GM21447 (cell line): ENCODE data around the gene HDHD2.
A peak's percentile ranks its signal among the peaks of the same experiment; 100 is the strongest.
"Not testable (repeated sequence)": the region's sequence is repeated elsewhere in the genome, so short reads cannot be mapped to it uniquely, and the experiment has no call there.

Source experiments
- ATAC-seq: cut with Tn5 transposase; IDR thresholded peaks from one replicate; pipeline ENCODE4 v1.9.1; 2021; ENCODE audit not compliant: unreplicated experiment

The HDHD2 gene

GRCh38 chr18:47150029-47150823 lies at the start of gene HDHD2:
TSS of gene HDHD2 (minus strand) at chr18:47150500. CDS start at chr18:47136439, 14,061 bp downstream.
- peak; percentile 91 for ATAC-seq

- not testable (repeated sequence) for ATAC-seq
Observed at GRCh38 chr18:47195961-47196360, 45.7 kb upstream of the HDHD2 start.

GRCh38 chr18:47191961-47192360 lies 41.7 kb upstream of the HDHD2 start:
- ATAC-seq, result no peak

- ATAC-seq, result no peak
Observed at GRCh38 chr18:47187721-47188120, 37.4 kb upstream of the HDHD2 start.

GRCh38 chr18:47184419-47185050 lies 34.2 kb upstream of the HDHD2 start:
- ATAC-seq, result no peak

- ATAC-seq, result not testable (repeated sequence)
Observed at GRCh38 chr18:47182156-47182555, 31.9 kb upstream of the HDHD2 start.

GRCh38 chr18:47180765-47181164 lies 30.5 kb upstream of the HDHD2 start:
- ATAC-seq, result no peak

GRCh38 chr18:47179520-47179919 lies 29.2 kb upstream of the HDHD2 start:
- no peak for ATAC-seq

GRCh38 chr18:47175898-47176575 lies 25.7 kb upstream of the HDHD2 start, which contains the start of gene IER3IP1:
TSS of gene IER3IP1 (minus strand) at chr18:47176364. CDS start at chr18:47176277, 87 bp downstream.
- ATAC-seq, result peak; percentile 88

GRCh38 chr18:47175283-47175897 lies 25.1 kb upstream of the HDHD2 start:
- peak; percentile 15 for ATAC-seq

- no peak for ATAC-seq
Observed at GRCh38 chr18:47174545-47175116, 24.3 kb upstream of the HDHD2 start.

GRCh38 chr18:47172476-47172875 lies 22.2 kb upstream of the HDHD2 start:
- ATAC-seq, result no peak

- no peak for ATAC-seq
Observed at GRCh38 chr18:47168913-47169312, 18.6 kb upstream of the HDHD2 start.

GRCh38 chr18:47168509-47168908 lies 18.2 kb upstream of the HDHD2 start:
- ATAC-seq, result no peak

GRCh38 chr18:47166294-47166693 lies 16.0 kb upstream of the HDHD2 start:
- ATAC-seq, result no peak

- peak; percentile 78 for ATAC-seq
Observed at GRCh38 chr18:47163241-47163640, 12.9 kb upstream of the HDHD2 start.

- no peak for ATAC-seq
Observed at GRCh38 chr18:47160256-47160655, 10.0 kb upstream of the HDHD2 start.

GRCh38 chr18:47158404-47158803 lies 8.1 kb upstream of the HDHD2 start:
- ATAC-seq, result not testable (repeated sequence)

- no peak for ATAC-seq
Observed at GRCh38 chr18:47151439-47151838, 1.1 kb upstream of the HDHD2 start.

GRCh38 chr18:47150824-47151366 lies 595 bp upstream of the HDHD2 start:
- ATAC-seq, result peak; percentile 6
